HepG2 (cell line): ENCODE data around the gene SRSF3. TPM values are rescaled to one million over a fixed set of nuclear protein-coding genes. Genes with fewer than 3 reads are reported as not detected.
A peak's percentile ranks its signal among the peaks of the same experiment; 100 is the strongest.

Experiments
- ATAC-seq: fragments of 200-7000 bp; cut with Tn5 transposase; 3 replicates; pipeline ENCODE4 v1.9.1; 2020; ENCODE audit warnings: mild to moderate bottlenecking, moderate library complexity
- BruUV-seq: library from RNA; stranded (reverse); fragments of 400-500 nt; replicated peaks from 2 replicates; lab custom pipeline; 2021; lab: Mats Ljungman, UMichigan
- CTCF ChIA-PET: fragments of 300-600 bp; formaldehyde crosslinking; extraction: SDS; loops from one replicate; lab custom pipeline; 2021; ENCODE audit warnings: low total read pairs, inconsistent platforms, low intra/inter-chr PET ratio; lab: Yijun Ruan, JAX
- POLR2A ChIA-PET: fragments of 350-600 bp; sonication (Branson Sonifier 250); formaldehyde crosslinking; loops from one replicate; lab custom pipeline; 2020; ENCODE audit warnings: antibody characterized with exemption, inconsistent platforms; lab: Yijun Ruan, JAX
- DNase-seq: peaks from one replicate; pipeline ENCODE4 v3.0.0-alpha.2; 2015; ENCODE audit warnings: low spot score
- FAIRE-seq: peaks from 3 replicates; lab custom pipeline; 2011; peaks lifted over from hg19 to GRCh38; lab: Jason Lieb, UNC
- H2AFZ ChIP-seq: one replicate; pipeline ENCODE4 v1.6.1; 2011; ENCODE audit warnings: low read length, inconsistent platforms
- H3K27ac ChIP-seq: fragments of 300-600 bp; 3 replicates; pipeline ENCODE4 v1.8.0; 2011; ENCODE audit warnings: mixed run types, mild to moderate bottlenecking, mixed read lengths, low read length, inconsistent platforms; ENCODE audit not compliant: insufficient read depth; ENCODE audit errors: extremely low read length
- H3K27me3 ChIP-seq, 2 experiments: fragments of 200-600 bp in 1 of 2; 2 replicates in 1 of 2; 3 replicates in 1 of 2; pipeline versions ENCODE4 v1.6.0 to v1.8.0; 2011; ENCODE audit warnings: low read length in 2 of 2, mild to moderate bottlenecking in 2 of 2, moderate library complexity in 2 of 2, inconsistent platforms in 1 of 2; ENCODE audit not compliant: insufficient read depth in 2 of 2, control insufficient read depth in 1 of 2
- H3K36me3 ChIP-seq, 2 experiments: fragments of 200-600 bp in 1 of 2; replicated peaks in 1 of 2; 2 replicates in 1 of 2; 3 replicates in 1 of 2; pipeline versions ENCODE4 v1.5.1 to v1.8.0; 2011; ENCODE audit warnings: low read length in 2 of 2, inconsistent platforms in 1 of 2; ENCODE audit not compliant: insufficient read depth in 2 of 2, control insufficient read depth in 1 of 2
- H3K4me1 ChIP-seq: 2 replicates; pipeline ENCODE4 v1.5.1; 2012; ENCODE audit warnings: low read length, inconsistent platforms; ENCODE audit not compliant: insufficient read depth
- H3K4me2 ChIP-seq: 2 replicates; pipeline ENCODE4 v1.6.0; 2011; ENCODE audit warnings: low read depth, low read length, inconsistent platforms
- H3K4me3 ChIP-seq, 3 experiments: fragments of 200-600 bp in 1 of 3; sonication (generic), shearing (Covaris generic) in 1 of 3; replicated peaks in 1 of 3; 2 replicates each; pipeline ENCODE4 v1.5.1; 2011 to 2016; ENCODE audit warnings: low read length in 3 of 3, inconsistent platforms in 2 of 3, low read depth in 2 of 3, mild to moderate bottlenecking in 2 of 3, control low read depth in 1 of 3, mixed read lengths in 1 of 3; ENCODE audit not compliant: insufficient read depth in 1 of 3
- H3K79me2 ChIP-seq: one replicate; pipeline ENCODE4 v1.6.1; 2011; ENCODE audit warnings: low read length, inconsistent platforms; ENCODE audit not compliant: insufficient read depth
- H3K9ac ChIP-seq: 2 replicates; pipeline ENCODE4 v1.6.0; 2011; ENCODE audit warnings: mild to moderate bottlenecking, low read depth, low read length, inconsistent platforms; ENCODE audit not compliant: insufficient read depth
- H3K9me3 ChIP-seq: 2 replicates; pipeline ENCODE4 v1.5.1; 2012; ENCODE audit warnings: mild to moderate bottlenecking, low read length
- H4K20me1 ChIP-seq: 2 replicates; pipeline ENCODE4 v1.6.0; 2011; ENCODE audit warnings: inconsistent platforms, mild to moderate bottlenecking, low read length, moderate library complexity; ENCODE audit not compliant: insufficient read depth
- DNMT1 ChIP-seq: sonication (generic); formaldehyde crosslinking; IDR thresholded peaks from 2 replicates; pipeline ENCODE4 v1.5.1; 2020; ENCODE audit warnings: mild to moderate bottlenecking, missing genetic modification reagents
- MIER2 ChIP-seq: IDR thresholded peaks from 2 replicates; pipeline ENCODE4 v1.6.1; 2016; ENCODE audit warnings: missing biosample characterization, missing genetic modification reagents
- PAX8 ChIP-seq: sonication (generic); formaldehyde crosslinking; IDR thresholded peaks from 2 replicates; pipeline ENCODE4 v1.8.0; 2022; ENCODE audit warnings: mild to moderate bottlenecking, missing genetic modification reagents, borderline replicate concordance
- SIX4 ChIP-seq: sonication (generic); formaldehyde crosslinking; IDR thresholded peaks from 2 replicates; pipeline ENCODE4 v1.4.0; 2020; ENCODE audit warnings: missing genetic modification reagents
- SUZ12 ChIP-seq: fragments of 150-350 bp; IDR thresholded peaks from 2 replicates; pipeline ENCODE4 v1.6.1; 2014; ENCODE audit warnings: low read depth, low read length
- TBP ChIP-seq: sonication (generic); formaldehyde crosslinking; IDR thresholded peaks from 2 replicates; pipeline ENCODE4 v1.5.0; 2020; ENCODE audit warnings: missing genetic modification reagents
- ZNF234 ChIP-seq: sonication (generic); formaldehyde crosslinking; conservative IDR thresholded peaks from 2 replicates; pipeline ENCODE4 v1.5.1; 2020; ENCODE audit warnings: mild to moderate bottlenecking, missing genetic modification reagents
- ZNF572 ChIP-seq: sonication (generic); formaldehyde crosslinking; IDR thresholded peaks from 2 replicates; pipeline ENCODE4 v1.5.1; 2020; ENCODE audit warnings: mild to moderate bottlenecking, missing genetic modification reagents
- WGBS: methylation state at CpG from one replicate; pipeline ENCODE4 v1.1.6; 2017; ENCODE audit warnings: low lambda C conversion rate; 5-methylcytosine and 5-hydroxymethylcytosine counted together
- in situ Hi-C: cut with HindIII; loops from 2 replicates; pipeline ENCODE4 v1.10.0; 2017; ENCODE audit warnings: low pct_unique_long_range_greater_than_20kb; ENCODE audit not compliant: extremely low pct_ligation_motif_present
- intact Hi-C: fragments of 100-400 bp; cut with micrococcal nuclease; formaldehyde crosslinking; loops from one replicate; pipeline ENCODE4 v1.10.0; 2022; ENCODE audit not compliant: unreplicated experiment
- polyA plus RNA-seq, 8 experiments: library from polyadenylated mRNA; depleted of rRNA in 3 of 8; stranded (reverse) in 7 of 8; unstranded in 1 of 8; fragments of >200 nt; fragmentation: Illumina TruSeq in 4 of 8; extraction: Trizol in 4 of 8; gene quantifications; 2 replicates each; pipeline versions ENCODE4 v1.2.1 to v1.2.3, GENCODE V29; 2011 to 2016; ENCODE audit warnings: low read depth in 4 of 8, missing spikeins in 1 of 8, mixed read lengths in 1 of 8; ENCODE audit not compliant: insufficient read depth in 1 of 8
- total RNA-seq, 5 experiments: library from RNA; depleted of rRNA; stranded (reverse); fragments of >200 nt; fragmentation: Illumina TruSeq; extraction: Trizol; gene quantifications; 2 replicates each; pipeline ENCODE4 v1.2.3, GENCODE V29; 2016; ENCODE audit warnings: low read depth in 1 of 5
- TF ChIP-seq, protein P1 (sequence below): sonication (generic); formaldehyde crosslinking; IDR thresholded peaks from 2 replicates; pipeline ENCODE4 v1.4.0; 2020; ENCODE audit warnings: missing genetic modification reagents
- TF ChIP-seq, protein P2 (sequence below): sonication (generic); formaldehyde crosslinking; IDR thresholded peaks from 2 replicates; pipeline ENCODE4 v1.4.0; 2020; ENCODE audit warnings: missing genetic modification reagents, mild to moderate bottlenecking, borderline replicate concordance
- TF ChIP-seq, protein P3 (sequence below): sonication (generic); formaldehyde crosslinking; IDR thresholded peaks from 2 replicates; pipeline ENCODE4 v1.4.0; 2020; ENCODE audit warnings: low read depth, missing genetic modification reagents
- TF ChIP-seq, protein P4 (sequence below): sonication (generic); formaldehyde crosslinking; IDR thresholded peaks from 2 replicates; pipeline ENCODE4 v1.4.0; 2020; ENCODE audit warnings: mild to moderate bottlenecking, missing genetic modification reagents

Gene SRSF3
- total and polyA plus RNA-seq, 2 of the 13 experiments (the other 11 are each of a cell fraction or from before 2014, with no cell fraction given): 206 to 684 TPM

DNA sequence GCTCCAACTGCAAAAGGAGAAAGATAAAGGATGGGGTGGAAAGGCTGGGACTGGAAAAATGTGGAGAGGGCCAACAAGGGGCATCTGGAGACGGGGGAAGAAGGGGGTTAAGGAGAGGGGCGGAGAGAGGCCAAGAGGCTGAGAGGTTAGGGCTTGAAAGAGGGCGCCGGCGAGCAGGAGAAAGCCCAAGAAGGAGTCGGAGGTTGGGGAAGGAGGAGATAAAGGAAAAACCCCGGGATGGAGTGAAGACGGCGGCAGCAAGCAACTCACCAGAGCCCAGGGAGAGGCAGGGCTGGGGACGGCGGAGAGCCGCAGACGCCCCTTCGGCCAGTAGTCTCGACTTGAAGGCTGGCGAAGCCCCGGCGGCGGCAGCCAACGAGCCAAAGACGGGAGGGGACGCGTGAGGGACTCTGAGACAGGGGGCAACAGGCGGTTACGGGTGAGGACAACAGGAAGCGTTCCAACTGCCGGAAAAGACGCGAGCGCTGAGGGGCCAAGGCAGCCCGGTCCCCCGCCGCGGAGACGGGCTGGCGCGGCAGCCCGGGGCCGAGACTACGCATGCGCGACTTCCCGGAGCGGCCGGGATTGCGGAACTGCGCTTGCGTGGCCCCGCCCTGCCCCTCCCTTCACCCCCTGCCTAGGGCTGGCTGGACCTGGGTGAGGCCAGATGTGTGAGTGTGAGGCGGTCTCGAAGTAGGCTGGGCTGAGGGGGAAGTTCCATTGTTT lies 47.1 kb upstream of the SRSF3 start, which contains the start of gene STK38:
Gene STK38 (minus strand): TSS at position 560 of the 726 bp plus-strand sequence. CDS start 7,277 bp downstream, outside the sequence.
- ChIA-PET CTCF (interaction anchor here (0.6 kb wide), 1 partner anchor 69 kb away, joined by 3 read pairs; no protein-coding TSS in a partner anchor), POLR2A (interaction anchor here (1.1 to 2.1 kb wide), 2 partner anchors 32 to 48 kb away, joined by 4 to 6 read pairs; no protein-coding TSS in a partner anchor)
- H3K79me2 ChIP-seq: peaks cover 40% of the 10 kb centered on the region
- ATAC-seq (peak; percentile 93), DNase-seq (peak; percentile 84), FAIRE-seq (peak; percentile 67)
- H3K4me2 ChIP-seq: peak within 1 kb of the TSS; percentile 91
- no peaks in the 10 kb centered on the region; a peak in 1 of 5 replicates for H3K36me3 ChIP-seq
- 4% methylated on average over 25 of the region's 51 CpGs for WGBS
- intact Hi-C loops (loop anchor here (1.0 to 5.0 kb wide), 2 partner anchors 105 to 124 kb away; partner anchors contain the start of genes KCTD20 and PXT1), in situ Hi-C loops (no loop called here)
- peaks cover 43% of the 10 kb centered on the region for H3K4me1 ChIP-seq
- H2AFZ ChIP-seq: peak within 1 kb of the TSS; percentile 87
- peak within 1 kb of the TSS; percentile 85 to 100 (median 88) for H3K4me3 ChIP-seq
- H3K9ac ChIP-seq: peak within 1 kb of the TSS; percentile 95
- no peaks in the 10 kb centered on the region for H3K9me3 ChIP-seq
- no peaks in the 10 kb centered on the region for H4K20me1 ChIP-seq
- no TSS peak for BruUV-seq
- peaks cover 0 to 1% of the 10 kb centered on the region in 2 experiments; a peak in 3 of 5 replicates for H3K27me3 ChIP-seq
- H3K27ac ChIP-seq: peak within 1 kb of the TSS; percentile 71
- TF ChIP-seq DNMT1 (peak; percentile 96; the same call in 1 of the 2 replicates), ZNF234 (CRISPR knock-in tag) (0 out of 2 replicates have a peak, but pooled peaks have one; percentile 47), PAX8 (CRISPR knock-in tag) (0 out of 2 replicates have a peak, but pooled peaks have one; percentile 72), TBP (CRISPR knock-in tag) (0 out of 2 replicates have a peak, but pooled peaks have one; percentile 70), ZNF572 (CRISPR knock-in tag) (0 out of 2 replicates have a peak, but pooled peaks have one; percentile 27), SIX4 (no peak), MIER2 (CRISPR knock-in tag) (no peak; the same call in 1 of the 2 replicates), SUZ12 (no peak)
- TF ChIP-seq, protein P1, sequence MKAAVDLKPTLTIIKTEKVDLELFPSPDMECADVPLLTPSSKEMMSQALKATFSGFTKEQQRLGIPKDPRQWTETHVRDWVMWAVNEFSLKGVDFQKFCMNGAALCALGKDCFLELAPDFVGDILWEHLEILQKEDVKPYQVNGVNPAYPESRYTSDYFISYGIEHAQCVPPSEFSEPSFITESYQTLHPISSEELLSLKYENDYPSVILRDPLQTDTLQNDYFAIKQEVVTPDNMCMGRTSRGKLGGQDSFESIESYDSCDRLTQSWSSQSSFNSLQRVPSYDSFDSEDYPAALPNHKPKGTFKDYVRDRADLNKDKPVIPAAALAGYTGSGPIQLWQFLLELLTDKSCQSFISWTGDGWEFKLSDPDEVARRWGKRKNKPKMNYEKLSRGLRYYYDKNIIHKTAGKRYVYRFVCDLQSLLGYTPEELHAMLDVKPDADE (CRISPR knock-in tag): 0 out of 2 replicates have a peak, but pooled peaks have one; percentile 24
- TF ChIP-seq, protein P2, sequence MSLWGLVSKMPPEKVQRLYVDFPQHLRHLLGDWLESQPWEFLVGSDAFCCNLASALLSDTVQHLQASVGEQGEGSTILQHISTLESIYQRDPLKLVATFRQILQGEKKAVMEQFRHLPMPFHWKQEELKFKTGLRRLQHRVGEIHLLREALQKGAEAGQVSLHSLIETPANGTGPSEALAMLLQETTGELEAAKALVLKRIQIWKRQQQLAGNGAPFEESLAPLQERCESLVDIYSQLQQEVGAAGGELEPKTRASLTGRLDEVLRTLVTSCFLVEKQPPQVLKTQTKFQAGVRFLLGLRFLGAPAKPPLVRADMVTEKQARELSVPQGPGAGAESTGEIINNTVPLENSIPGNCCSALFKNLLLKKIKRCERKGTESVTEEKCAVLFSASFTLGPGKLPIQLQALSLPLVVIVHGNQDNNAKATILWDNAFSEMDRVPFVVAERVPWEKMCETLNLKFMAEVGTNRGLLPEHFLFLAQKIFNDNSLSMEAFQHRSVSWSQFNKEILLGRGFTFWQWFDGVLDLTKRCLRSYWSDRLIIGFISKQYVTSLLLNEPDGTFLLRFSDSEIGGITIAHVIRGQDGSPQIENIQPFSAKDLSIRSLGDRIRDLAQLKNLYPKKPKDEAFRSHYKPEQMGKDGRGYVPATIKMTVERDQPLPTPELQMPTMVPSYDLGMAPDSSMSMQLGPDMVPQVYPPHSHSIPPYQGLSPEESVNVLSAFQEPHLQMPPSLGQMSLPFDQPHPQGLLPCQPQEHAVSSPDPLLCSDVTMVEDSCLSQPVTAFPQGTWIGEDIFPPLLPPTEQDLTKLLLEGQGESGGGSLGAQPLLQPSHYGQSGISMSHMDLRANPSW (CRISPR knock-in tag): peak; percentile 93; the same call in 1 of the 2 replicates
- TF ChIP-seq, protein P3, sequence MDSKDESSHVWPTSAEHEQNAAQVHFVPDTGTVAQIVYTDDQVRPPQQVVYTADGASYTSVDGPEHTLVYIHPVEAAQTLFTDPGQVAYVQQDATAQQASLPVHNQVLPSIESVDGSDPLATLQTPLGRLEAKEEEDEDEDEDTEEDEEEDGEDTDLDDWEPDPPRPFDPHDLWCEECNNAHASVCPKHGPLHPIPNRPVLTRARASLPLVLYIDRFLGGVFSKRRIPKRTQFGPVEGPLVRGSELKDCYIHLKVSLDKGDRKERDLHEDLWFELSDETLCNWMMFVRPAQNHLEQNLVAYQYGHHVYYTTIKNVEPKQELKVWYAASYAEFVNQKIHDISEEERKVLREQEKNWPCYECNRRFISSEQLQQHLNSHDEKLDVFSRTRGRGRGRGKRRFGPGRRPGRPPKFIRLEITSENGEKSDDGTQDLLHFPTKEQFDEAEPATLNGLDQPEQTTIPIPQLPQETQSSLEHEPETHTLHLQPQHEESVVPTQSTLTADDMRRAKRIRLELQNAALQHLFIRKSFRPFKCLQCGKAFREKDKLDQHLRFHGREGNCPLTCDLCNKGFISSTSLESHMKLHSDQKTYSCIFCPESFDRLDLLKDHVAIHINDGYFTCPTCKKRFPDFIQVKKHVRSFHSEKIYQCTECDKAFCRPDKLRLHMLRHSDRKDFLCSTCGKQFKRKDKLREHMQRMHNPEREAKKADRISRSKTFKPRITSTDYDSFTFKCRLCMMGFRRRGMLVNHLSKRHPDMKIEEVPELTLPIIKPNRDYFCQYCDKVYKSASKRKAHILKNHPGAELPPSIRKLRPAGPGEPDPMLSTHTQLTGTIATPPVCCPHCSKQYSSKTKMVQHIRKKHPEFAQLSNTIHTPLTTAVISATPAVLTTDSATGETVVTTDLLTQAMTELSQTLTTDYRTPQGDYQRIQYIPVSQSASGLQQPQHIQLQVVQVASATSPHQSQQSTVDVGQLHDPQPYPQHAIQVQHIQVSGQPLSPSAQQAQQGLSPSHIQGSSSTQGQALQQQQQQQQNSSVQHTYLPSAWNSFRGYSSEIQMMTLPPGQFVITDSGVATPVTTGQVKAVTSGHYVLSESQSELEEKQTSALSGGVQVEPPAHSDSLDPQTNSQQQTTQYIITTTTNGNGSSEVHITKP (CRISPR knock-in tag): no peak
- TF ChIP-seq, protein P4, sequence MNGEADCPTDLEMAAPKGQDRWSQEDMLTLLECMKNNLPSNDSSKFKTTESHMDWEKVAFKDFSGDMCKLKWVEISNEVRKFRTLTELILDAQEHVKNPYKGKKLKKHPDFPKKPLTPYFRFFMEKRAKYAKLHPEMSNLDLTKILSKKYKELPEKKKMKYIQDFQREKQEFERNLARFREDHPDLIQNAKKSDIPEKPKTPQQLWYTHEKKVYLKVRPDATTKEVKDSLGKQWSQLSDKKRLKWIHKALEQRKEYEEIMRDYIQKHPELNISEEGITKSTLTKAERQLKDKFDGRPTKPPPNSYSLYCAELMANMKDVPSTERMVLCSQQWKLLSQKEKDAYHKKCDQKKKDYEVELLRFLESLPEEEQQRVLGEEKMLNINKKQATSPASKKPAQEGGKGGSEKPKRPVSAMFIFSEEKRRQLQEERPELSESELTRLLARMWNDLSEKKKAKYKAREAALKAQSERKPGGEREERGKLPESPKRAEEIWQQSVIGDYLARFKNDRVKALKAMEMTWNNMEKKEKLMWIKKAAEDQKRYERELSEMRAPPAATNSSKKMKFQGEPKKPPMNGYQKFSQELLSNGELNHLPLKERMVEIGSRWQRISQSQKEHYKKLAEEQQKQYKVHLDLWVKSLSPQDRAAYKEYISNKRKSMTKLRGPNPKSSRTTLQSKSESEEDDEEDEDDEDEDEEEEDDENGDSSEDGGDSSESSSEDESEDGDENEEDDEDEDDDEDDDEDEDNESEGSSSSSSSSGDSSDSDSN (CRISPR knock-in tag): peak; percentile 83
